ENCODE measurements around the gene MXD3. TPM values are rescaled to one million over a fixed set of nuclear protein-coding genes. Genes with fewer than 3 reads are reported as not detected.

Gene MXD3
- total and polyA plus RNA-seq, 2 of the 4 experiments (the other 2 are of a cell fraction): 7.3 to 12.9 TPM

DNA sequence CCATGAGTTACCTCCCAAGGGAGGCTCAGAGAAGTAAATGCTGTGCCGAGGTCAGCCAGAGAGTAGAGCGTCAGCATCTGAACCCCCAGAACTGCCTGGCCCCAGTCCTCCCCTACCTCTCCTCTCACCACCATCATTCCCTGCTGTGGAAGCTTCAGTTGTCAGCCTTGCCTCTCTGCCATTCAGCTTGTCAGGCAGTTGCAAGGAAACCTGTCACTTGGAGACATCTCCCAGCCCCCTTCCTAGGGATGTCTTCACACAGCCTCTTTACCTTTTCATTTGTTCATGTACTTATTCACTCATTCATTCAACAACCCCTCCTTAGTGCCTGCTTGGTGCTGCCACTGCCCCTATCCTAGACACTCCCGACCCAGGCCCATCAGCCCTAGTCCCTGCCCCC, 48.2 kb upstream of the MXD3 start:
- no peak for ATAC-seq (ENCODE audit: low read depth)
- dilution Hi-C loops (cut with HindIII; ENCODE audit: low sequenced_read_pairs, unreplicated experiment): no loop called here
- Histone ChIP-seq H3K9me3 (ENCODE audit: control insufficient read depth, insufficient read depth, low read length) (peaks cover 2% of the 10 kb centered on the region; the same call in 1 of the 2 replicates), H2BK20ac (ENCODE audit: low read depth, low read length) (no peak overlapping the region), H3K9ac (ENCODE audit: low read depth, low read length) (no peak overlapping the region), H3K4me2 (ENCODE audit: low read depth, low read length) (no peak overlapping the region), H3K56ac (ENCODE audit: extremely low read depth, insufficient read depth, low read length) (no peak overlapping the region), H3K9me1 (ENCODE audit: insufficient read depth, low read length) (no peaks in the 10 kb centered on the region), H3K4me1 (ENCODE audit: control insufficient read depth, insufficient read depth, low read length) (no peaks in the 10 kb centered on the region), H4K20me1 (ENCODE audit: insufficient read depth, low read length) (no peaks in the 10 kb centered on the region), H2AK9ac (replicated peaks; ENCODE audit: low read depth, low read length, poor library complexity) (peak overlapping the region; percentile 15), H3K4ac (ENCODE audit: low read depth, low read length) (no peak overlapping the region), H3K23ac (ENCODE audit: low read depth, low read length) (no peak overlapping the region), H4K5ac (ENCODE audit: low read depth, low read length) (no peak overlapping the region), H3K4me3 (ENCODE audit: insufficient read depth, low read depth, low read length) (no peak overlapping the region), H2BK15ac (ENCODE audit: low read depth, low read length) (no peak overlapping the region), H2BK5ac (ENCODE audit: low read depth, low read length, poor library complexity, severe bottlenecking) (no peak overlapping the region), H3K27ac (ENCODE audit: insufficient read depth, low read length) (no peak overlapping the region), H2AFZ (replicated peaks; ENCODE audit: low read length, poor library complexity) (no peak overlapping the region), H3K79me1 (ENCODE audit: low read depth in 1 of 2, low read length in 2 of 2) (no peaks in the 10 kb centered on the region), H2AK5ac (ENCODE audit: low read depth, low read length) (no peak overlapping the region), H3K27me3 (ENCODE audit: control insufficient read depth, insufficient read depth, low read length) (peaks cover 25% of the 10 kb centered on the region), H2BK120ac (ENCODE audit: low read depth, low read length) (no peak overlapping the region), H3K14ac (replicated peaks; ENCODE audit: low read depth, low read length) (no peak overlapping the region), H3K36me3 (ENCODE audit: control insufficient read depth, insufficient read depth, low read length) (no peaks in the 10 kb centered on the region), H3K18ac (ENCODE audit: low read depth, low read length) (no peak overlapping the region), H4K8ac (ENCODE audit: low read depth in 2 of 2, low read length in 2 of 2) (no peak overlapping the region), H4K91ac (ENCODE audit: insufficient read depth, low read depth, low read length) (no peak overlapping the region)
- in situ Hi-C loops (cut with MboI; ENCODE audit: low sequenced_read_pairs): no loop called here
- TF ChIP-seq FOS (IDR thresholded peaks at IDR 0.05; ENCODE audit: low read depth, low read length) (no peak), RCOR1 (IDR thresholded peaks at IDR 0.05; ENCODE audit: insufficient replicate concordance, low read length) (no peak), RAD21 (IDR thresholded peaks at IDR 0.05; ENCODE audit: low read length) (no peak), SMC3 (IDR thresholded peaks at IDR 0.05; ENCODE audit: low read depth, low read length) (no peak), RFX5 (IDR thresholded peaks at IDR 0.05; ENCODE audit: low read depth, low read length) (no peak), MAFK (IDR thresholded peaks at IDR 0.05; ENCODE audit: low read depth, low read length) (no peak), BHLHE40 (IDR thresholded peaks at IDR 0.05; ENCODE audit: low read depth, low read length) (no peak), MAZ (IDR thresholded peaks at IDR 0.05; ENCODE audit: borderline replicate concordance, low read depth, low read length) (no peak), NFE2L2 (IDR thresholded peaks at IDR 0.05; ENCODE audit: low read depth, low read length) (no peak), POLR2A (IDR thresholded peaks at IDR 0.05; ENCODE audit: low read depth, low read length) (no peak), MXI1 (IDR thresholded peaks at IDR 0.05; ENCODE audit: borderline replicate concordance, low read depth, low read length) (no peak), CEBPB (IDR thresholded peaks at IDR 0.05; ENCODE audit: low read depth, low read length) (no peak)
- TF ChIP-seq, protein P1, sequence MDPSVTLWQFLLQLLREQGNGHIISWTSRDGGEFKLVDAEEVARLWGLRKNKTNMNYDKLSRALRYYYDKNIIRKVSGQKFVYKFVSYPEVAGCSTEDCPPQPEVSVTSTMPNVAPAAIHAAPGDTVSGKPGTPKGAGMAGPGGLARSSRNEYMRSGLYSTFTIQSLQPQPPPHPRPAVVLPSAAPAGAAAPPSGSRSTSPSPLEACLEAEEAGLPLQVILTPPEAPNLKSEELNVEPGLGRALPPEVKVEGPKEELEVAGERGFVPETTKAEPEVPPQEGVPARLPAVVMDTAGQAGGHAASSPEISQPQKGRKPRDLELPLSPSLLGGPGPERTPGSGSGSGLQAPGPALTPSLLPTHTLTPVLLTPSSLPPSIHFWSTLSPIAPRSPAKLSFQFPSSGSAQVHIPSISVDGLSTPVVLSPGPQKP (IDR thresholded peaks at IDR 0.05; ENCODE audit: borderline replicate concordance, low read depth, low read length): no peak
- TF ChIP-seq, protein P2, sequence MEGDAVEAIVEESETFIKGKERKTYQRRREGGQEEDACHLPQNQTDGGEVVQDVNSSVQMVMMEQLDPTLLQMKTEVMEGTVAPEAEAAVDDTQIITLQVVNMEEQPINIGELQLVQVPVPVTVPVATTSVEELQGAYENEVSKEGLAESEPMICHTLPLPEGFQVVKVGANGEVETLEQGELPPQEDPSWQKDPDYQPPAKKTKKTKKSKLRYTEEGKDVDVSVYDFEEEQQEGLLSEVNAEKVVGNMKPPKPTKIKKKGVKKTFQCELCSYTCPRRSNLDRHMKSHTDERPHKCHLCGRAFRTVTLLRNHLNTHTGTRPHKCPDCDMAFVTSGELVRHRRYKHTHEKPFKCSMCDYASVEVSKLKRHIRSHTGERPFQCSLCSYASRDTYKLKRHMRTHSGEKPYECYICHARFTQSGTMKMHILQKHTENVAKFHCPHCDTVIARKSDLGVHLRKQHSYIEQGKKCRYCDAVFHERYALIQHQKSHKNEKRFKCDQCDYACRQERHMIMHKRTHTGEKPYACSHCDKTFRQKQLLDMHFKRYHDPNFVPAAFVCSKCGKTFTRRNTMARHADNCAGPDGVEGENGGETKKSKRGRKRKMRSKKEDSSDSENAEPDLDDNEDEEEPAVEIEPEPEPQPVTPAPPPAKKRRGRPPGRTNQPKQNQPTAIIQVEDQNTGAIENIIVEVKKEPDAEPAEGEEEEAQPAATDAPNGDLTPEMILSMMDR (conservative IDR thresholded peaks at IDR 0.05; ENCODE audit: low read depth, low read length): no peak
- DNase-seq: no peak
- POLR2A ChIA-PET (ENCODE audit: unreplicated experiment): interaction anchor here (1.4 kb wide), 1 partner anchor 8 kb away, joined by 4 read pairs; no protein-coding TSS in a partner anchor
- CTCF ChIA-PET: no interaction called here
- intact Hi-C loops (cut with micrococcal nuclease): no loop called here
- WGBS, 2 experiments (ENCODE audit: extremely low coverage in 2 of 2, insufficient read length in 1 of 2): no CpG with 5 or more reads among the region's 3 CpGs
- BruUV-seq (replicated peaks): no TSS peak
